Fibroblast of skin of abdomen (primary cell): ENCODE results near the gene SKIL.

Experiments
- DNase-seq: peaks from one replicate; pipeline ENCODE4 v3.0.0-alpha.2; 2013

SKIL gene

GRCh38 chr3:170350515-170351413 is 6.8 kb upstream of the SKIL start:
- no peak for DNase-seq

GRCh38 chr3:170352936-170353335 is 4.6 kb upstream of the SKIL start:
- no peak for DNase-seq

GRCh38 chr3:170353485-170353884 is 4.0 kb upstream of the SKIL start:
- DNase-seq = no peak

- DNase-seq = no peak
Observed at GRCh38 chr3:170354760-170355159, 2.8 kb upstream of the SKIL start.

GRCh38 chr3:170355738-170356595 is 1.5 kb upstream of the SKIL start:
- peak; percentile 69 for DNase-seq

- DNase-seq = peak; percentile 90
Observed at GRCh38 chr3:170356596-170357175, 829 bp upstream of the SKIL start.

- DNase-seq = peak; percentile 83
Observed at GRCh38 chr3:170358042-170359010, 811 bp downstream of the SKIL start.

- no peak for DNase-seq
Observed at GRCh38 chr3:170359178-170359704, 1.7 kb downstream of the SKIL start.

GRCh38 chr3:170360466-170360865 is 3.0 kb downstream of the SKIL start:
- peak; percentile 24 for DNase-seq

GRCh38 chr3:170360916-170361315 is 3.4 kb downstream of the SKIL start:
- no peak for DNase-seq

- DNase-seq = no peak
Observed at GRCh38 chr3:170361711-170362110, 4.2 kb downstream of the SKIL start.

- no peak for DNase-seq
Observed at GRCh38 chr3:170363471-170363994, 6.0 kb downstream of the SKIL start.

GRCh38 chr3:170364965-170365364 is 7.5 kb downstream of the SKIL start:
- no peak for DNase-seq

GRCh38 chr3:170367797-170368196 is 10.3 kb downstream of the SKIL start:
- no peak for DNase-seq

GRCh38 chr3:170368921-170369320 is 11.4 kb downstream of the SKIL start:
- DNase-seq = no peak

GRCh38 chr3:170372190-170372879 is 14.8 kb downstream of the SKIL start:
- DNase-seq = no peak

GRCh38 chr3:170383567-170383966 is 26.1 kb downstream of the SKIL start:
- peak; percentile 43 for DNase-seq

GRCh38 chr3:170386468-170386867 is 29.0 kb downstream of the SKIL start:
- DNase-seq = no peak

GRCh38 chr3:170387950-170388349 is 30.4 kb downstream of the SKIL start:
- DNase-seq = peak; percentile 33

GRCh38 chr3:170391108-170391507 is 33.6 kb downstream of the SKIL start:
- DNase-seq = no peak

GRCh38 chr3:170397685-170398084 is 40.2 kb downstream of the SKIL start:
- DNase-seq = no peak
